NCI-H345 treated with DMSO at 0.1 percent for 48 hours (cell line): Measurements from ENCODE around the gene XAGE3.
"Not testable (repeated sequence)": the region's sequence is repeated elsewhere in the genome, so short reads cannot be mapped to it uniquely, and the experiment has no call there.

Experiments
- DNase-seq: peaks from one replicate; lab custom pipeline; 2025; ENCODE audit not compliant: unreplicated experiment; lab: John Stamatoyannopoulos, UW

The XAGE3 gene

GRCh38 chrX:52843619-52844018, 24.3 kb downstream of the XAGE3 start:
- DNase-seq: not testable (repeated sequence)

GRCh38 chrX:52839137-52839536, 28.7 kb downstream of the XAGE3 start:
- DNase-seq: no peak

- no peak for DNase-seq
Measured at GRCh38 chrX:52830551-52830950, 37.3 kb downstream of the XAGE3 start.

GRCh38 chrX:52824608-52825007, 43.3 kb downstream of the XAGE3 start:
- no peak for DNase-seq

- no peak for DNase-seq
Measured at GRCh38 chrX:52821079-52821760, 46.7 kb downstream of the XAGE3 start.

- DNase-seq: no peak
Measured at GRCh38 chrX:52819788-52820187, 48.1 kb downstream of the XAGE3 start.
